Measurements from ENCODE around the gene FOXRED2.

- TF ChIP-seq CTCF (IDR thresholded peaks at IDR 0.05) (no peak), ZFX (IDR thresholded peaks at IDR 0.05; ENCODE audit: borderline replicate concordance) (no peak)
These were observed 22.2 kb upstream of the FOXRED2 start, which contains the start of gene EIF3D for GRCh38 chr22:36528795-36529751.

All from 22Rv1 (cell line).